HEK293 (cell line): ENCODE measurements around the gene PIBF1.

Experiments
- AEBP2 ChIP-seq: fragments of 450-650 bp; formaldehyde crosslinking; IDR thresholded peaks from 2 replicates; pipeline ENCODE4 v1.5.1; 2016; ENCODE audit warnings: missing biosample characterization, missing genetic modification characterization, borderline replicate concordance
- ATF2 ChIP-seq: fragments of 450-650 bp; formaldehyde crosslinking; IDR thresholded peaks from 2 replicates; pipeline ENCODE4 v1.5.1; 2016; ENCODE audit warnings: missing biosample characterization, missing genetic modification characterization, low read depth
- BCL11A ChIP-seq: fragments of 450-650 bp; formaldehyde crosslinking; IDR thresholded peaks from 2 replicates; pipeline ENCODE4 v1.5.1; 2016; ENCODE audit warnings: low read depth, missing biosample characterization, missing genetic modification characterization
- CTCF ChIP-seq: fragments of 450-650 bp; formaldehyde crosslinking; IDR thresholded peaks from 2 replicates; pipeline ENCODE4 v1.5.1; 2016; ENCODE audit warnings: missing biosample characterization, missing genetic modification characterization
- ELK4 ChIP-seq: IDR thresholded peaks from 2 replicates; pipeline ENCODE4 v1.6.1; 2011; ENCODE audit warnings: mild to moderate bottlenecking, low read depth, low read length, borderline replicate concordance
- PBX3 ChIP-seq: sonication (generic); formaldehyde crosslinking; IDR thresholded peaks from 2 replicates; pipeline ENCODE4 v1.8.1; 2022; ENCODE audit warnings: mild to moderate bottlenecking, moderate library complexity, missing genetic modification reagents
- PRDM10 ChIP-seq: fragments of 450-650 bp; formaldehyde crosslinking; IDR thresholded peaks from 2 replicates; pipeline ENCODE4 v1.5.1; 2016; ENCODE audit warnings: missing biosample characterization, missing genetic modification characterization
- REST ChIP-seq: fragments of 450-650 bp; formaldehyde crosslinking; IDR thresholded peaks from 2 replicates; pipeline ENCODE4 v1.5.1; 2016; ENCODE audit warnings: missing biosample characterization, missing genetic modification characterization
- SALL2 ChIP-seq: fragments of 450-650 bp; formaldehyde crosslinking; IDR thresholded peaks from 2 replicates; pipeline ENCODE4 v1.5.0; 2017; ENCODE audit warnings: missing biosample characterization, mild to moderate bottlenecking, missing genetic modification characterization, borderline replicate concordance
- SP7 ChIP-seq: fragments of 450-650 bp; formaldehyde crosslinking; IDR thresholded peaks from 2 replicates; pipeline ENCODE4 v1.5.1; 2016; ENCODE audit warnings: missing biosample characterization, missing genetic modification characterization
- ZNF148 ChIP-seq: fragments of 450-650 bp; formaldehyde crosslinking; IDR thresholded peaks from 2 replicates; pipeline ENCODE4 v1.5.0; 2017; ENCODE audit warnings: missing biosample characterization, missing genetic modification characterization, borderline replicate concordance
- ZNF639 ChIP-seq: fragments of 450-650 bp; formaldehyde crosslinking; IDR thresholded peaks from 2 replicates; pipeline ENCODE4 v1.5.1; 2016; ENCODE audit warnings: missing biosample characterization, missing genetic modification characterization
- ZNF654 ChIP-seq: fragments of 450-650 bp; formaldehyde crosslinking; IDR thresholded peaks from 2 replicates; pipeline ENCODE4 v1.5.1; 2016; ENCODE audit warnings: low read depth, missing biosample characterization, missing genetic modification characterization
- ZNF747 ChIP-seq: fragments of 450-650 bp; formaldehyde crosslinking; IDR thresholded peaks from 2 replicates; pipeline ENCODE4 v1.5.1; 2016; ENCODE audit warnings: missing biosample characterization, missing genetic modification characterization

- TF ChIP-seq CTCF (tag by site-specific recombination) (no peak), ZNF747 (no peak), ZNF639 (tag by site-specific recombination) (no peak), ZNF148 (tag by site-specific recombination) (no peak), SP7 (tag by site-specific recombination) (no peak), PBX3 (CRISPR knock-in tag) (no peak), AEBP2 (no peak), ELK4 (no peak), ATF2 (tag by site-specific recombination) (no peak), SALL2 (tag by site-specific recombination) (no peak), PRDM10 (tag by site-specific recombination) (no peak), BCL11A (tag by site-specific recombination) (no peak), ZNF654 (tag by site-specific recombination) (no peak), REST (tag by site-specific recombination) (no peak)
These were observed 257.5 kb downstream of the PIBF1 start for GRCh38 chr13:73039201-73040108.
